Ishikawa (cell line): ENCODE results near the gene USP14.

Experiments used
- CEBPB ChIP-seq: IDR thresholded peaks from 2 replicates; pipeline ENCODE4 v1.6.1; 2012
- CREB1 ChIP-seq: IDR thresholded peaks from 2 replicates; pipeline ENCODE4 v1.6.1; 2012; ENCODE audit warnings: low read depth
- EP300 ChIP-seq: IDR thresholded peaks from 2 replicates; pipeline ENCODE4 v1.6.1; 2012; ENCODE audit warnings: borderline replicate concordance
- NFIC ChIP-seq: IDR thresholded peaks from 2 replicates; pipeline ENCODE4 v1.6.1; 2012
- RAD21 ChIP-seq: IDR thresholded peaks from 2 replicates; pipeline ENCODE4 v1.6.1; 2012; ENCODE audit warnings: low read depth
- TAF1 ChIP-seq: IDR thresholded peaks from 2 replicates; pipeline ENCODE4 v1.6.1; 2012; ENCODE audit warnings: low read depth, mild to moderate bottlenecking
- TEAD4 ChIP-seq: IDR thresholded peaks from 2 replicates; pipeline ENCODE4 v1.6.1; 2012
- YY1 ChIP-seq: IDR thresholded peaks from 2 replicates; pipeline ENCODE4 v1.6.1; 2012; ENCODE audit warnings: low read depth
- TF ChIP-seq, protein P1 (sequence below): IDR thresholded peaks from 2 replicates; pipeline ENCODE4 v1.6.1; 2012; ENCODE audit warnings: low read depth, mild to moderate bottlenecking
- TF ChIP-seq, protein P2 (sequence below): IDR thresholded peaks from 2 replicates; pipeline ENCODE4 v1.6.1; 2012
- TF ChIP-seq, protein P3 (sequence below): IDR thresholded peaks from 2 replicates; pipeline ENCODE4 v1.6.1; 2012

DNA sequence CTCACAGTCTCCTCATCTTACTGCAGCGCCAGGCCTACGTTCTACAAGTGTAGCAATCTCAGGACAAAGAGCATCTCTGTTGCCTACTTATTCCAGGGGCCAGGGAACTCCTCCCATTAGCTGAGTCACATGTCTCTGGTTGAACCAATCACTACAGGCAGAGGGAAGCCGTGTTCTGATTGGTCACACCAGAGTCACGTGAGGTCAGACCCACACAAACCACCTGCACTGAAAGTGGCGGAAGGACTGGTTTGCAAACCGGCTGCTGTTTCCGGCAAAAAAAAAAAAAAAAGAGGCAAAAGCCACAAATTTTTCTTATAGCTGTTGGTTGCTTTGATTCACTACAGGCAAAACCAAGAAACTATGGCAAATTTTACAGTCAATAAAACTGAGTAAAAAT is 21.9 kb upstream of the USP14 start:
- TF ChIP-seq RAD21 (no peak), CREB1 (no peak), CEBPB (no peak), EP300 (no peak), YY1 (no peak), TEAD4 (no peak), TAF1 (no peak), NFIC (no peak)
- TF ChIP-seq, protein P1, sequence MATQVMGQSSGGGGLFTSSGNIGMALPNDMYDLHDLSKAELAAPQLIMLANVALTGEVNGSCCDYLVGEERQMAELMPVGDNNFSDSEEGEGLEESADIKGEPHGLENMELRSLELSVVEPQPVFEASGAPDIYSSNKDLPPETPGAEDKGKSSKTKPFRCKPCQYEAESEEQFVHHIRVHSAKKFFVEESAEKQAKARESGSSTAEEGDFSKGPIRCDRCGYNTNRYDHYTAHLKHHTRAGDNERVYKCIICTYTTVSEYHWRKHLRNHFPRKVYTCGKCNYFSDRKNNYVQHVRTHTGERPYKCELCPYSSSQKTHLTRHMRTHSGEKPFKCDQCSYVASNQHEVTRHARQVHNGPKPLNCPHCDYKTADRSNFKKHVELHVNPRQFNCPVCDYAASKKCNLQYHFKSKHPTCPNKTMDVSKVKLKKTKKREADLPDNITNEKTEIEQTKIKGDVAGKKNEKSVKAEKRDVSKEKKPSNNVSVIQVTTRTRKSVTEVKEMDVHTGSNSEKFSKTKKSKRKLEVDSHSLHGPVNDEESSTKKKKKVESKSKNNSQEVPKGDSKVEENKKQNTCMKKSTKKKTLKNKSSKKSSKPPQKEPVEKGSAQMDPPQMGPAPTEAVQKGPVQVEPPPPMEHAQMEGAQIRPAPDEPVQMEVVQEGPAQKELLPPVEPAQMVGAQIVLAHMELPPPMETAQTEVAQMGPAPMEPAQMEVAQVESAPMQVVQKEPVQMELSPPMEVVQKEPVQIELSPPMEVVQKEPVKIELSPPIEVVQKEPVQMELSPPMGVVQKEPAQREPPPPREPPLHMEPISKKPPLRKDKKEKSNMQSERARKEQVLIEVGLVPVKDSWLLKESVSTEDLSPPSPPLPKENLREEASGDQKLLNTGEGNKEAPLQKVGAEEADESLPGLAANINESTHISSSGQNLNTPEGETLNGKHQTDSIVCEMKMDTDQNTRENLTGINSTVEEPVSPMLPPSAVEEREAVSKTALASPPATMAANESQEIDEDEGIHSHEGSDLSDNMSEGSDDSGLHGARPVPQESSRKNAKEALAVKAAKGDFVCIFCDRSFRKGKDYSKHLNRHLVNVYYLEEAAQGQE: no peak
- TF ChIP-seq, protein P2, sequence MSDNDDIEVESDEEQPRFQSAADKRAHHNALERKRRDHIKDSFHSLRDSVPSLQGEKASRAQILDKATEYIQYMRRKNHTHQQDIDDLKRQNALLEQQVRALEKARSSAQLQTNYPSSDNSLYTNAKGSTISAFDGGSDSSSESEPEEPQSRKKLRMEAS: no peak
- TF ChIP-seq, protein P3, sequence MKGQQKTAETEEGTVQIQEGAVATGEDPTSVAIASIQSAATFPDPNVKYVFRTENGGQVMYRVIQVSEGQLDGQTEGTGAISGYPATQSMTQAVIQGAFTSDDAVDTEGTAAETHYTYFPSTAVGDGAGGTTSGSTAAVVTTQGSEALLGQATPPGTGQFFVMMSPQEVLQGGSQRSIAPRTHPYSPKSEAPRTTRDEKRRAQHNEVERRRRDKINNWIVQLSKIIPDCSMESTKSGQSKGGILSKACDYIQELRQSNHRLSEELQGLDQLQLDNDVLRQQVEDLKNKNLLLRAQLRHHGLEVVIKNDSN: peak; percentile 77
